Muscle layer of duodenum (tissue), 2 donors: ENCODE results near the gene PRSS36.
"Not testable (repeated sequence)": the region's sequence is repeated elsewhere in the genome, so short reads cannot be mapped to it uniquely, and the experiment has no call there.

Experiments
- H3K27ac ChIP-seq: one replicate; pipeline ENCODE4 v1.7.0; 2013; ENCODE audit warnings: mild to moderate bottlenecking, low read length
- H3K27me3 ChIP-seq: one replicate; pipeline ENCODE4 v1.7.0; 2013; ENCODE audit warnings: low read depth, mild to moderate bottlenecking, control low read depth, low read length
- H3K36me3 ChIP-seq, 2 donors: one replicate each; pipeline ENCODE4 v1.7.0; 2013; ENCODE audit warnings: low read length in 2 of 2, control low read depth in 1 of 2, mild to moderate bottlenecking in 1 of 2; ENCODE audit not compliant: insufficient read depth in 2 of 2, control insufficient read depth in 1 of 2
- H3K4me1 ChIP-seq, 2 donors: one replicate each; pipeline ENCODE4 v1.7.0; 2013; ENCODE audit warnings: low read length in 2 of 2, mild to moderate bottlenecking in 2 of 2, control low read depth in 1 of 2, moderate library complexity in 1 of 2; ENCODE audit not compliant: insufficient read depth in 2 of 2, control insufficient read depth in 1 of 2
- H3K4me3 ChIP-seq, 2 donors: one replicate each; pipeline ENCODE4 v1.7.0; 2013; ENCODE audit warnings: low read length in 2 of 2, low read depth in 1 of 2, mild to moderate bottlenecking in 1 of 2
- H3K9me3 ChIP-seq, 2 donors: one replicate each; pipeline ENCODE4 v1.7.0; 2013; ENCODE audit warnings: low read length in 2 of 2, control low read depth in 1 of 2, mild to moderate bottlenecking in 1 of 2; ENCODE audit not compliant: control insufficient read depth in 1 of 2
- donor health status: healthy.

Gene PRSS36

DNA sequence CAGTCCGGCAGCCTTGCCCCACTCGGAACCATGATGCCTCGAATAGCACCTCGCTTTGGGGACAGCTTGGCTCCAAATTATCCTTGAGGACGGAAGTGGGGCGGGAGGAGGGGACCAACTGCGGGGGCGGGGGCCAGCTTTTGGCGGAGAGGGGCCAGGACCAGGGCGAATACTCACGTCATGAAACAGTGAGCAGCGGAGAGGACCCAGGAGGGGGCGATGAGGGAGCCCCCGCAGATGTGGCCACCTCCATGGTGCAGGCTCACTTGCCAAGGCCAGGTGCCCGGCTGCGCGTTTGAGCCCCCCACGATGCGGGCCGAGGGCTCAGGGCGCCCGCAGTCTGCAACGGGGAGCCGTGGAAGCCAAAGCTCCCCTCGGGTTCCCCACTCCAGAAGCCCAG, 970 bp downstream of the PRSS36 start:
- Histone ChIP-seq H3K9me3 (no peaks in the 10 kb centered on the region), H3K36me3 (no peaks in the 10 kb centered on the region), H3K4me1 (no peaks in the 10 kb centered on the region), H3K27ac (no peak overlapping the region), H3K27me3 (no peaks in the 10 kb centered on the region), H3K4me3 (no peak overlapping the region)

DNA sequence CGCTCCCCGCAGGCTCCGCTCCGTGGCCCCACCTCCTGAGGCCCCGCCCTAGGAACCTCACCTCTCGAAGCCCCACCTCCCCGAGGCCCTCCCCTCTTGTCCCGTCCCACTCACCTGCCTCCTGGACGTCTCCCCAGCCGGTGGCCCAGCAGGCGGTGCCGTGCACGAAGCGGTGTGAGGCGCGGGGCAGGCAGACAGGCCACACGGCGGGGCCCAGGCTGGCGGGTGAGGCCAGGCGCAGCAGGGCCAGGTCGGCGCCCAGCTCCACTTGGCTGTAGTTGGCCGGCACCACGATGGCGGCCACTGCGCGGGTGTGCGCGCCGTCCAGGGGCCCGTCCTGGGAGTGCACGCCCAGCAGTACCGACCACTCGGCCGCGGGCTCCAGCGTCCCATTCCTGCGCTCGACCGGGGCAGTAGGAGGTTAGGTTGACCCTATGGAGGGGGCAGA, 1.6 kb downstream of the PRSS36 start:
- Histone ChIP-seq H3K27me3 (no peaks in the 10 kb centered on the region), H3K27ac (no peak overlapping the region), H3K36me3 (no peaks in the 10 kb centered on the region), H3K9me3 (no peaks in the 10 kb centered on the region), H3K4me3 (no peak overlapping the region), H3K4me1 (no peaks in the 10 kb centered on the region)

DNA sequence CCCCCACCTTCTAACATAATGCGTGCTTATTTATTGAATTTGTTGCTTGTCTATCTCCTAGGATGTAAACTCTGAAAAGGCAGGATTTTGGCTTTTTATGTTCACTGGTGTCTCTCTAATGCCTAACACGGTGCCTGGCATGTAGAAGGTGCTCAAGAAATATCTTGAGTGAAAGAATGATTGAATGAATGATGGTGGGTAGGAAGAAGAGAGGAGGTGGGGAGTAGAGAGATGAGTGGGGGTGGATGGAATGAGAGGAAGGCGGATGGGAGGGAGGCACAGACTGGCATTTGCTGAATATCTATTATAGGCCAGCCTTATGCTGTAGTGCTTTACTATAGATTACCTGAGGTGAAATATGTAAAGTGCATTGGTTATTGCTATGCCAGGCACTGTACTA, 2.3 kb downstream of the PRSS36 start:
- no peaks in the 10 kb centered on the region for H3K27me3 ChIP-seq
- no peak overlapping the region for H3K27ac ChIP-seq
- H3K4me3 ChIP-seq: no peak overlapping the region
- H3K36me3 ChIP-seq: no peaks in the 10 kb centered on the region
- H3K4me1 ChIP-seq: peaks cover 0 to 6% of the 10 kb centered on the region in 2 donors
- H3K9me3 ChIP-seq: no peaks in the 10 kb centered on the region

DNA sequence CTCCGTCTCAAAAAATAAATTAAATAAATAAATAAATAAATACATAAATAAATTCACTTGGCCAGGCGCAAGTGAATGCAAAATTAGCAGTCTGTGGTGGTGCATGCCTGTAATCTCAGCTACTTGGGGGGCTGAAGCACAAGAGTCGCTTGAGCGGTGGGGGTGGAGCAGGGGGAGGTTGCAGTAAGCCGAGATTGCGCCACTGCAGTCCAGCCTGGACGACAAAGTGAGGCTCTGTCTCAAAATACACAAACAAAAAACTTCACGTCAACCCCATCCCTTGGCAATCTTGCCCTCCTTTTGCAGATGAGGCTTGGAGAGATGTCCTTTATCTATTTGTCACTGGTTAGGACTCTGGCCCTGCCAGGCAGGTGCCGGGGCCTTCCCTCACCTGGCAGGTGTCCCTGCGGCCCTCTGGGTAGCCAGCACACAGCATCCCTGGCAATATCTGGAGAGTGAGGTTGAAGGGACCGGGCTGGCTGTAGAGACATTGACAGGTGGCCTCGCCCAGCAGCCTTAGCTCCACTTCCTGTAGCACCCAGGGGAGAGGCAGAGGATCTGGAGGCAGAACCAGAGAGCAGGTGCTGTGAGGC, 4.4 kb downstream of the PRSS36 start:
- no peak overlapping the region for H3K27ac ChIP-seq
- H3K27me3 ChIP-seq: no peaks in the 10 kb centered on the region
- no peak overlapping the region for H3K4me3 ChIP-seq
- no peaks in the 10 kb centered on the region for H3K36me3 ChIP-seq
- H3K4me1 ChIP-seq: peaks cover 5 to 19% of the 10 kb centered on the region in 2 donors
- H3K9me3 ChIP-seq: no peaks in the 10 kb centered on the region

DNA sequence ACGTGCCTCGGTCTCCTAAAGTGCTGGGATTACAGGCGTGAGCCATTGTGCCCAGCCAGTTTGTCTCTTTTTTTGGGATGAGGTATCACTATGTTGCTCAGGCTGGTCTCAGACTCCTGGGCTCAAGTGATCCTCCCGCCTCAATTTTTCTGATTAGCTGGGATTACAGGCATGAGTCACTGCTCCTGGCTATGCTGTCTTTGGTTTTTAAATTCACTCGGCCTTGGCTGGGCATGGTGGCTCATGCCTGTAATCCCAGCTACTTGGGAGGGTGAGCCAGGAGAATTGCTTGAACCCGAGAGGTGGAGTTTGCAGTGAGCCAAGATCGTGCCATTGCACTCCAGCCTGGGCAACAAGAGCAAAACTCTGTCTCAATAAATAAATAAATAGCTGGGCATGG, 5.4 kb downstream of the PRSS36 start:
- H3K27ac ChIP-seq, H3K9me3 ChIP-seq, H3K4me3 ChIP-seq, H3K36me3 ChIP-seq, H3K27me3 ChIP-seq: not testable (repeated sequence)
- H3K4me1 ChIP-seq: peaks cover 5 to 19% of the 10 kb centered on the region in 2 donors

DNA sequence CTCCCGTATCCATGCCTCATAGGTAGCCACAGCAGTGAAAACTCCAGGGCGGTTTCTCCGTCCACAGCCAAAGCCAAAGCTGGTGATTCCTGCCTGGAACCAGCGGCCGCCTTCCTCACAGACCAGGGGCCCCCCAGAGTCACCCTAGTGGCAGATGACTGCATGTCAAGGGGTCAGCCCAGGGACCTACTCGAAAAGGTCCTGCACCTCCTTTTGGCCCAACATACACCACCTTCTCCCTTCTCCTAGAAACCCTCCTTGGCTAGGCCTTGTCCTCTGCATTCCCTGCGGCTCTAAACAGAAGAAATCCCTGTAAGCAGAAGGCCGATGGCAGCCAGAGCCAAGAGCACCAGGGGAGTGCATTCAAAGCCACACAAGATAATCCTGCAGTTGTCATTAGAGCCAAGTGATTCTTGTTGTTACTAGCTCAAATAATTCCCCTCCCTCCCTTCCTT, 6.1 kb downstream of the PRSS36 start:
- H3K9me3 ChIP-seq: no peaks in the 10 kb centered on the region
- H3K27ac ChIP-seq: no peak overlapping the region
- no peak overlapping the region for H3K4me3 ChIP-seq
- H3K36me3 ChIP-seq: no peaks in the 10 kb centered on the region
- no peaks in the 10 kb centered on the region for H3K27me3 ChIP-seq
- peaks cover 5 to 19% of the 10 kb centered on the region in 2 donors for H3K4me1 ChIP-seq

DNA sequence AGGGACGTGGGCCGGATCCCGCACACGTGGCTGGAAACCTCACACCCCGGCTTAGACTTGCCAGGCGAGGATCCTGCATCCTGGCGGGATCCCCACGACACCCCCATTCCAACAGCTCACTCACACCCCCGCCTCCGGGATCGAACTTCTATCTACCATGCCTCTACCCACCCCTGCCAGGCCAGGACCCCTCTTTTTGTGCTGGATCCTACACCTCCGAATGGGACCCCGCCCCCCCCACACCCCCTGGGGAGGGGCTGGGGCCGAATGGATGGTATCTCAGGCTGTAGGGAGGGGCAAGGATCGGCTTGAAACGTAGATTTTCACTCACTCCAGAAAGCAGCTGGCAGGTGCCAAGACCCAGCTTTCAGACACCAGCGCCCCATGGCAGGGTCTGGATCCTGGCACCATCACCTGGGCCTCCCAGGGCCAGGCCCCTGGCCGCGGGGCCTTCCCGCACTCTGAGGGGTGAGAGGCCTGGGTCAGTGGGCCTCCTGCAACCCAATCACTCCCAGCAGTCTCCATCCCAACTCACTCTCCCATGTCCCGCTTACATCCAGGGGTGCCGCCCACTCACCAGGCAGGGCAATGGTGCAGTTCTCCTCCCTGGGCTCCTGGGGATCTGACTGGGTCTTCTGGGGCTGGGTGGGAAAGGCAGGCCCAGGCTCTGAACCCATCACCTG, 6.7 kb downstream of the PRSS36 start:
- peak overlapping the region in 1 of 2 donors; percentile 54 for H3K4me3 ChIP-seq
- no peak overlapping the region for H3K27ac ChIP-seq
- no peaks in the 10 kb centered on the region for H3K9me3 ChIP-seq
- H3K27me3 ChIP-seq: no peaks in the 10 kb centered on the region
- H3K4me1 ChIP-seq: peaks cover 5 to 19% of the 10 kb centered on the region in 2 donors
- no peaks in the 10 kb centered on the region for H3K36me3 ChIP-seq

DNA sequence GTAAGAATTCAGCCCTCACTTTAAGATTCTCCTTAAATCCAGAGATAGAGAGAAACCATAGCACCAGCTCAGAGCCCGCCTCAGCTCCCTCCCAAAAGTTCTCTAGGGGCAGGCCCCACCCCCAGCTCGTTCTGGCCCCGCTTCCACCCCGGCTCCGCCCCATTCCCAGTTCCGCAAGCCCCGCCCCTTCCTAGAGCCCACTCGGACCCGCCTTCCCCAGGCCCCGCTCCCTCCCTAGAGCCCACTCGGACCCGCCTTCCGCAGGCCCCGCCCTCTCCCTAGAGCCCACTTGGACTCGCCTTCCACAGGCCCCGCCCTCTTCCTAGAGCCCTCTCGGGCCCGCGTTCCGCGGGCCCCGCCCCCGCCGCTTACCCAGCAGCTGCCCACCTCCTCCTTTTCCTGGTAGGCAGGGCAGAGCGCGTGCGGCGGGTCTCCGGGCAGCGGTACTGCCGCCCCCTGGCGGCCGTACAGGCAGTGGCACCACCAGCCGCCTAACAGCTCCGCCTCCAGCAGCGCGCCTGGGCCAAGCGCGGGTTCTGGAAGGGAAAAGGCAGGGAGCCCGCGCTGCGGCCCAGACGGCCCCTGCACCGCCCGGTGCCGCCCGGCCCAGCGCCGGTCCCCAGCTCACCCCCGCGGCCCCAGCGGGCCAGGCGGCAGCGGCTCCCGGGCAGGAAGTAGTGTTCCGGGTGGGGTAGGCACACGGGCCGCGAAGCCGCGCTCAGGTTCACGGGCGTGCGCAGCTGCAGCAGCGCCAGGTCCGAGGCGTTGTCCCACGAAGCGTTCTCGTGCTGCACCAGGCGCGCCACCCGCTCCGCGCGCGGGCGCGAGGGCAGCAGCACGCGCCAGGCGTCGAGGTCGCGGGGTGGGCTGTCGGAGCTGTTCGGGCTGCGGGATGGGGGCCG, 7.5 kb downstream of the PRSS36 start:
- peaks cover 5 to 19% of the 10 kb centered on the region in 2 donors for H3K4me1 ChIP-seq
- no peaks in the 10 kb centered on the region for H3K9me3 ChIP-seq
- H3K27ac ChIP-seq: peak overlapping the region; percentile 80
- no peaks in the 10 kb centered on the region for H3K36me3 ChIP-seq
- peak overlapping the region; percentile 54 to 57 for H3K4me3 ChIP-seq
- no peaks in the 10 kb centered on the region for H3K27me3 ChIP-seq

DNA sequence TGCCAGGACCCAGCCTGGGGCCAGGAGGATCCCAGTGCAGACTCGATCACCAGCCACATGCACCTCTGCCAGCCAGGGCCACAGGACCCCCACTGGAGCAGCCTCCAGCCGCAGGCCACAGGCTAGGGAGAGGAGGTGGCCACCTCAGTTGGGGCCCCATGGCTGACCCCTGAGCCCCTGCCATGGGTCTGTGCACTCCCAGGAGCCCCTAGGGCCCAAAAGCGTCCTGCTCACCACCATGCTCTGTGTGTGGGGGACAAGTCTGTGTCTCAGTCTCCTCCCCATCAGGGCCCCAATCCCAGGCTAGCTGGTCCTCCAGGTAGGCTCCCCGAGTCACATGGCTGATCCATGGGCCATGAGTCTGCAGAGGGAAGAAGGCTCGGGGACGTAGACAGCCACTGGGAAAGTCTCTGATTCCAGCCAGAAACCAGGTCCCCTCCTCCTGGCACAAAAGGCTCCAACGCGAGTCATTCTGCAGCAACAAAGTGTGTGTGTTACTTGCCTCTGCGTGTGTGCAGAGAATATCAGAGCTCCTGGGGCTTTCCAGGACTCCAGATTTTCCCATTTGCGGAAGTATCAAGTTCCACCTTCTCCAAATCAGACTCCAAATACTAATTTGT, 8.3 kb downstream of the PRSS36 start:
- Histone ChIP-seq H3K36me3 (no peaks in the 10 kb centered on the region), H3K4me1 (peaks cover 5 to 19% of the 10 kb centered on the region in 2 donors), H3K4me3 (peak overlapping the region; percentile 54 to 57), H3K9me3 (no peaks in the 10 kb centered on the region), H3K27me3 (no peaks in the 10 kb centered on the region), H3K27ac (peak overlapping the region; percentile 80)

DNA sequence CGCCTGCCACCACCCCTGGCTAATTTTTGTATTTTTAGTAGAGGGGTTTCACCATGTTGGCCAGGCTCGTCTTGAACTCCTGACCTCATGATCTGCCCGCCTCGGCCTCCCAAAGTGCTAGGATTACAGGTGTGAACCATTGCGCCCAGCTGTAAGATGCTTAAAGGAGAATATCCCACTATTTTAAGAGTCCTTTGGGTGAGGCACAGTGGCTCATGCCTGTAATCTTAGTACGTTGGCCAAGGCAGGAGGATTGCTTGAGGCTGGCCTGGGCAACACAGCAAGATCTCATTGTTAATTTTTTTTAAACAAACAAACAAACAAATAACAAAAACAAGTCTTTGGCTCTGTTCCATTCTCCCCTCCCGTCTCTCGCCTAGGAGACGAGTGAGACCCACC, 8.8 kb downstream of the PRSS36 start:
- not testable (repeated sequence) for H3K9me3 ChIP-seq, H3K36me3 ChIP-seq, H3K27me3 ChIP-seq
- H3K4me1 ChIP-seq: peaks cover 5 to 19% of the 10 kb centered on the region in 2 donors
- H3K27ac ChIP-seq: peak overlapping the region; percentile 80
- peak overlapping the region in 1 of 2 donors; percentile 57 for H3K4me3 ChIP-seq
